ENCODE results near the gene SLC36A2.
"Not testable (repeated sequence)": the region's sequence is repeated elsewhere in the genome, so short reads cannot be mapped to it uniquely, and the experiment has no call there.

SLC36A2 gene

GRCh38 chr5:151320481-151320880 is 26.9 kb downstream of the SLC36A2 start:
- DNase-seq = no peak

- DNase-seq = no peak
Observed at GRCh38 chr5:151318850-151319732, 28.3 kb downstream of the SLC36A2 start.

- DNase-seq = no peak
Observed at GRCh38 chr5:151317871-151318270, 29.5 kb downstream of the SLC36A2 start.

DNA sequence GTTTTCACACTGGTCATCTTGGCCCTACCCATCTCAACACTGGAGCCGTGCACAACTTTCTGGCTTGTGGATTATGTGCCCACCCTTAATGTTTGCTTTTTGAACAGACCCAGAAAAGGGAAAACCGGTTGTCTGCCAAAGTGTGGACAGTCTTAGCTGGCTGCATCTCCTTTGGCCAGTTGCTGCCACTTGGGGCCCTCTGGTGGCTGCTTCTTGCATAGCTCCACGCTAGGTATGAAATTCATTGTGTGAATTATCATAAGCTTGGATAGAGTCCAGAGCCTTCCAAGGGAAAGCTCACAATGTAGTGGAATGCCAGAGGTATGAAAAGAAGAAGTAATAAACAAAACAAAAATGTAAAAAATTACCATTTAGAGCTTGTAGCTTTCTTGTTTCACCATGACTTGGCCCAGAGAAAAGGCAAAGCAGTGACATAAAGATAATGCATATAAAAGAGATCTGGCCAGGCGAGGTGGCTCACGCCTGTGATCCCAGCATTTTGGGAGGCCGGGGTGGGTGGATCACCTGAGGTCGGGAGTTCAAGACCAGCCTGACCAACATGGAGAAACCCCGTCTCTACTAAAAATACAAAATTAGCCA is 31.3 kb downstream of the SLC36A2 start:
- peak; percentile 71 for DNase-seq

- no peak for DNase-seq
Observed at GRCh38 chr5:151313357-151313756, 34.0 kb downstream of the SLC36A2 start.

GRCh38 chr5:151312756-151313324 is 34.5 kb downstream of the SLC36A2 start:
- no peak for DNase-seq

GRCh38 chr5:151310932-151311331 is 36.4 kb downstream of the SLC36A2 start:
- no peak for DNase-seq

- DNase-seq = not testable (repeated sequence)
Observed at GRCh38 chr5:151309821-151310220, 37.5 kb downstream of the SLC36A2 start.

DNA sequence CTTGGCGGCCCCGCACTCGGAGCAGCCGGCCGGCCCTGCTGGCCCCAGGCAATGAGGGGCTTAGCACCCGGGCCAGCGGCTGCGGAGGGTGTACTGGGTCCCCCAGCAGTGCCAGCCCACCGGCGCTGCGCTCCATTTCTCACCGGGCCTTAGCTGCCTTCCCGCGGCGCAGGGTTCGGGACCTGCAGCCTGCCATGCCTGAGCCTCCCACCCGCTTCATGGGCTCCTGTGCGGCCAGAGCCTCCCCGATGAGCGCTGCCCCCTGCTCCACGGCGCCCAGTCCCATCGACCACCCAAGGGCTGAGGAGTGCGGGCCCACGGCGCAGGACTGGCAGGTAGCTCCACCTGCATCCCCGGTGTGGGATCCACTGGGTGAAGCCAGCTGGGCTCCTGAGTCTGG is 38.1 kb downstream of the SLC36A2 start:
- not testable (repeated sequence) for DNase-seq

- DNase-seq = no peak
Observed at GRCh38 chr5:151303666-151304065, 43.7 kb downstream of the SLC36A2 start, which contains the start of gene SLC36A3. Gene SLC36A3 (minus strand): TSS chr5:151303766. CDS start chr5:151303354, 412 bp downstream.

DNA sequence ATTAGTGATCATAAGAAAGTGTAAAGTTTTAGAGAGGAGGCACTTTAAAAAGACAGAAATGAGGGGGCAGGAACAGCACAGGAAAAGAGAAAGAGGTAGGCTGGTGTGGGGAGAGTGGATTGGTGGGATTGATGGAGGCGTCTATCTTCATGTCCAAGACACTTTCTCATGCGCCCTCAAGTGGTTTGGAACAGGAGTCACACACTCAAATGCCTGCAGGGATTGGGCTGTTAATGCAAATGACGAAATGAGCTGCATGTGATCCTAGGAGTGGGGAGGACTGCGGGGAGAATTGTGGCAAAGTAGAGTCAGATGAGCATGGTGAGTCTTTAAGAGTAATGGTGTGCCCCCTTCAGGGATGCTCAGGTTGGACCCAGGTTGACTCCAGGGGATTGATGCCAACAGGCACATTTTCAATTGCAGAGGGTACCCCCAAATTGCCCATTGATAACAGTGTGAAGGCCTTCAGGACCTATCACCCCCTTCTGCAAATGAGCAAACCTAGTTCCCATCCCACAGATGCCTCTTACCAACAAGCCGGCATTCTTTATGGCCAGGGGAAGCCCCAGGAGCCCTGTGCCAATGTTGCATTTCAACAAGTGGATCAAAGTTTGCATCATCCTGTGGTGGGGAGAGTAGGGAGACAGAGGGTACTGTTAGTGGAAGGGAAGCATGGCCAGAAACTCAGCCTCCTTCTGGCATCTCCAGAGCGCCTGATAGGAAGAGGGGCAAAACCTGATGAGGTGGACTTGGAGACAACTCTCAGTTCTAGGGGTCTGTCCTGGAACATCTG is 49.1 kb downstream of the SLC36A2 start:
- DNase-seq = peak; percentile 16

GRCh38 chr5:151296974-151297373 is 50.4 kb downstream of the SLC36A2 start:
- no peak for DNase-seq

DNA sequence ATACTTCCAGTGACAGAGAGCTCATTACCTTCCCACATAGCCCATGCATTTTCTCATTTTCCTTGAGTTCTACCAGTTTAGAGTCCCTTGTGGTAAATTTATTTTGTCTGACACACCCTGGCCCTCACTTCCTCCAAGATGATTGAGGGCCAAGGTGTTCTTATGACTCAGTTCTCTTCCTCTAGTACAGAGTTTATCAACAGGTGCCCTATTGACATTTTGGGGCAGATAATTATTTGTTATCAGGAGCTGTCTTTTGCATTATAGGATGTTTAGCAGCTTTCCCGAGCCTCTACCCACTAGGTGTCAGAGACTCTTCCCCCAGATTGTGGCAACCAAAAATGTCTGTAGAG is 50.9 kb downstream of the SLC36A2 start:
- DNase-seq = no peak

DNA sequence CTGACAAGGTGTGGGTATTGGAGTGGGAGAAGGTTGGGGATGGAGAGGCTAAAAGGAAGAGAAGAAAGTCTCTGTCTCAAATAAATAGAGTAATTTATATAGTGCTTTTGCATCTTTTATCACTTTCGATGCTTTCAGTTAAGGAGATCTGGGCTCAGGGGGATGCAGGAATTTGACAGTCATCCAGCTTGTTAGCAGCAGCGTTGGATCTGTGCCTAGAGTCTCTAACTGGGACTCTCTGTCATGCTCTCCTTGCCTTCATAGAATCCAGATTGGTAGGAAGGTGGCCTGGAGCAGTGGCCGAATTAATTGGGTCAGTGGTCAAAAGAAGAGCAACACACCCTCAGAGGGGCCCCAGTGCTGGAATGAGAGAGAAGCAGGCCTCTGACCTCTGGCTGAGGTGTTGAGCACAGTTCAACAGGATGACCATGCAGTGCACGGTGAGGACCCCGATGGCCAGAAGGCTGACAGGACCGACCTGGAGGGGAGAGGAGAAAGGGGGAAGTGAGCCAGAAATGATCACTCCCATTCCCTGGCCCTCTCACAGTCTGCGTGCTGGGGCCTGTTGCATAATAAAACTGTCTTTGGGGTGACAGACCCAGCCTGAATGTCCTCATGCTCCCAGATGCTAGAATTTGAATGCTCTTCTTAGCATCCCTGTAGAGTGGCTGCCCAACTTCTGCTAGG is 51.4 kb downstream of the SLC36A2 start:
- DNase-seq = no peak

DNA sequence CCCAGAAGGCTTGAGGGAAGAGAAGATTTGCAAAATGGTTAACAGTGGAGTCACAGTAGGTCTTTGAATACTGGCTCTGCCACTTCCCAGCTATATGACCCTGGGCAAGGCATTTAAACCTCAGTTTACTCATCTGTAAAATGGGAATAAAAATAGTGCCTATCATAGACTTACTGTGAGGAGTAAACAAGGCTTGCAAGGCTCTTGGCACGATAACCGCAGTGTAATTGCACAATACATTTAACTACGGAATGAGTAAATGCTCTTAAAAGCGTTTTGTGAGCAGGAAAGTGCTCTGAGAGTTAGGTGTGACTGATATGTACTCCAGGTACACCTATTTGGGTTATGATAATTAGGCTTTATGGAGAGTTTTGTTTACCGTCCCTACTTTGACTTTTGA is 52.2 kb downstream of the SLC36A2 start:
- no peak for DNase-seq

GRCh38 chr5:151293624-151294023 is 53.7 kb downstream of the SLC36A2 start:
- no peak for DNase-seq

GRCh38 chr5:151288180-151288579 is 59.2 kb downstream of the SLC36A2 start:
- no peak for DNase-seq

GRCh38 chr5:151286246-151286645 is 61.1 kb downstream of the SLC36A2 start:
- DNase-seq = no peak

- no peak for DNase-seq
Observed at GRCh38 chr5:151285683-151286082, 61.7 kb downstream of the SLC36A2 start.

- DNase-seq = peak; percentile 6
Observed at GRCh38 chr5:151284392-151284967, 62.9 kb downstream of the SLC36A2 start.

DNA sequence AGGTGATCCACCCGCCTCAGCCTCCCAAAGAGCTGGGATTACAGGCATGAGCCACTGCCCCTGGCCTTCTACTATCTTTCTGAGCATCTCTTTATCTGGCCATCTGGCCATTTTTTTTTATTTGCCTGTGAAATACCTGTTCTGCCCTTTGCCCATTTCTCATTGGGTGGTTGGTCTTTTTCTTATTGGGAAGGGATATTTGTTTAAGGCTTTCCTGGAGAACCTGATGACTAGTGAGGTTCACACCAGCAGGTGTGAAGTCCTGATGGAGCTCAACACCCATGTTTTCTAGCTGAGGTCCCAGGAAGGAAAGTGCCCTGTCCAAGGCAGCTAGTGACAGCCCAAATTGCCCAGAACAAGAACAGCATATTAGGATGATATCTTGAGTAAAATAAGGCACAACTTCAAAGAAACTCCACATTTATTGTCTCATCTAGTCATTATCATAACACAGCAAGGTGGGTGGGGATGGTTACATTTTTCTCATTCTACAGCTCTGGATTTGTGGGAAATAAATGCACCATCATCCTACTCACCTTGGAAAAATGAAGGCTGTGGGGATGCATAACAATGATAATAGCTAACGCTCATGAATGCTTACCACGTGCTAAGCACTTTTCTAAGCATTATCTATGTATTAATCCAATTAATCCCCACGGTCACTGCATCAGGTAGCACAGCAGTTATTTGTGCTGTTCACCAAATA is 64.1 kb downstream of the SLC36A2 start:
- DNase-seq = no peak
